Endothelial cell (in vitro differentiated cells): Measurements from ENCODE around the gene LDB3. TPM values are rescaled to one million over a fixed set of nuclear protein-coding genes. Genes with fewer than 3 reads are reported as not detected.

Experiments
- DNase-seq: peaks from one replicate; pipeline ENCODE4 v3.0.0; 2021; ENCODE audit warnings: low spot score
- H3K27ac Mint-ChIP-seq: one replicate; pipeline ENCODE4 v1.8.0; 2021; ENCODE audit warnings: mixed read lengths, inconsistent platforms; ENCODE audit not compliant: unreplicated experiment
- H3K27me3 Mint-ChIP-seq: one replicate; pipeline ENCODE4 v1.8.0; 2021; ENCODE audit warnings: mild to moderate bottlenecking, moderate library complexity, mixed read lengths, inconsistent platforms; ENCODE audit not compliant: unreplicated experiment
- H3K36me3 Mint-ChIP-seq: one replicate; pipeline ENCODE4 v1.8.0; 2021; ENCODE audit warnings: mild to moderate bottlenecking, low read depth, mixed read lengths, inconsistent platforms; ENCODE audit not compliant: unreplicated experiment
- H3K4me1 Mint-ChIP-seq: one replicate; pipeline ENCODE4 v1.8.0; 2021; ENCODE audit warnings: mild to moderate bottlenecking, mixed read lengths, inconsistent platforms; ENCODE audit not compliant: unreplicated experiment
- H3K4me3 Mint-ChIP-seq: one replicate; pipeline ENCODE4 v1.8.0; 2021; ENCODE audit warnings: mild to moderate bottlenecking, mixed read lengths, inconsistent platforms; ENCODE audit not compliant: unreplicated experiment
- H3K9me3 Mint-ChIP-seq: one replicate; pipeline ENCODE4 v1.8.0; 2021; ENCODE audit warnings: mixed read lengths, inconsistent platforms; ENCODE audit not compliant: unreplicated experiment
- CTCF ChIP-seq: fragments of 200-600 bp; sonication (generic); IDR thresholded peaks from one replicate; pipeline ENCODE4 v1.5.0; 2021; ENCODE audit warnings: antibody characterized with exemption; ENCODE audit not compliant: unreplicated experiment
- total RNA-seq: library from RNA; stranded (reverse); fragmentation: NEBNext Ultra II Directional; extraction: Animal tissue kit (Norgen Biotek cat#: 25700); gene quantifications from one replicate; pipeline ENCODE4 v1.2.1, GENCODE V29; 2021; ENCODE audit not compliant: unreplicated experiment

Gene LDB3
- total RNA-seq, 1 donor from 2014 or later = 0.36 TPM

GRCh38 chr10:86673216-86673826 is 5.0 kb downstream of the LDB3 start:
- no peak for TF ChIP-seq CTCF
- H3K9me3 Mint-ChIP-seq = no peaks in the 10 kb centered on the region
- H3K27ac Mint-ChIP-seq = no peak overlapping the region
- H3K4me1 Mint-ChIP-seq = peaks cover 7% of the 10 kb centered on the region
- H3K27me3 Mint-ChIP-seq = peaks cover 7% of the 10 kb centered on the region
- H3K4me3 Mint-ChIP-seq = no peak overlapping the region
- H3K36me3 Mint-ChIP-seq = no peaks in the 10 kb centered on the region
- DNase-seq = no peak

DNA sequence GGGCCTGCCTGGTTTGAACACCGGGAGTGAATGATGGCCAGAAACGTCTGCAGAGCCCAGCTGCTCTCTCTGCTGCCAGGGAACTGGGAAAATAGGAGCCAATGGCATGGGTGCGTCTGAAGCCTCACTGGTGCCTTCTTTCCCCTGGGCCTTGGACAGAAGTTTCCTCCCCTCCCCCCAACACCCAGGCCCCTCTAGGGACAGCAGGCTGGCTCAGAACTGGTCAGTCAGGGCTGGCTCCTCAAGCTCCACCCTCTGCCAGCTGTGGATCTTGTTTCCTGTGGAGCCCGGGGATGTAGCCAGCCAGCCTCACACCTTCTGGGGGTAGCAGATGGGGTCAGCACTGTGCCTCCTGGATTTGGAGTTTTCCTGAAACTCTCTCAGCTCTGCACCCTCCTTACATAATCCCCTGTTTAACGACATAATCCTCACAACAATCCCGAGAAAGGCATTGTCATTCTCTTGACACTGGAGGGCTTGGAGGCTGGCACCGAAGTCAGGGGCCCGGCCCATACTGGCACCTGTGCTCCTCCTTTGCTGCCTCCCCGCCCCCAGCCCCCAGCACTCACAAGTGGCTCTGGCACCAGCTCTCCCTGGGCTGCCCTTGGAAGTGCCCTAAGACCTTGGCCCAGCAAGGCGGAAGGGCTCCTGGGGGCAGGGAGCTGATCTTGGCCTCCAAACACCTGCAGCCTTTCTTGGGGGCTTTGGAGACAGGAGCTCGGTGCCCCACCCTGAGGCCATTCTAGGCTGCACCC is 5.7 kb downstream of the LDB3 start:
- TF ChIP-seq CTCF = no peak
- Mint-ChIP-seq H3K27ac (no peak overlapping the region), H3K27me3 (peaks cover 7% of the 10 kb centered on the region), H3K4me3 (no peak overlapping the region), H3K4me1 (peaks cover 7% of the 10 kb centered on the region), H3K9me3 (no peaks in the 10 kb centered on the region), H3K36me3 (no peaks in the 10 kb centered on the region)
- DNase-seq = no peak

DNA sequence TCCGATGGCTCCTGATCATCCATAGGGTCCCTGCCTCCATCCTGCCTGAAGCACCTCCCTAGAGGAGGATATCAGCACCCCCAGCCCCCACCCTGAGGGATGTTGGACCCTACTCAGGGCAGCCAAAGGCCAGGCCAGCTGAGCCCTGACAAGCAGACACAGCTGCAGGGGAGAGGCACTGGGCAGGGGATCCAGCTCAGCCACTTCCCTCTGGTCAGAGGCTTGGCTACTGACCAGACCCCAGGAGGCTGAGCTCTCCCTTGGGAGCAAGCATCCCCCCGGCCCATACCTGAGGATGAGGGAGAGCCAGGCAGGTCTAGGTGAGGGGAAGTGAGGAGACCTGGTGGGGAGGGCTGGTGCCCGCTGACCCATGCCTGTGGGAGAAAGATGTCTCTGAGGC is 6.6 kb downstream of the LDB3 start:
- H3K27me3 Mint-ChIP-seq = peaks cover 8% of the 10 kb centered on the region
- H3K4me3 Mint-ChIP-seq = no peak overlapping the region
- no peak for TF ChIP-seq CTCF
- no peaks in the 10 kb centered on the region for H3K36me3 Mint-ChIP-seq
- H3K4me1 Mint-ChIP-seq = peaks cover 7% of the 10 kb centered on the region
- no peak overlapping the region for H3K27ac Mint-ChIP-seq
- no peak for DNase-seq
- H3K9me3 Mint-ChIP-seq = no peaks in the 10 kb centered on the region

DNA sequence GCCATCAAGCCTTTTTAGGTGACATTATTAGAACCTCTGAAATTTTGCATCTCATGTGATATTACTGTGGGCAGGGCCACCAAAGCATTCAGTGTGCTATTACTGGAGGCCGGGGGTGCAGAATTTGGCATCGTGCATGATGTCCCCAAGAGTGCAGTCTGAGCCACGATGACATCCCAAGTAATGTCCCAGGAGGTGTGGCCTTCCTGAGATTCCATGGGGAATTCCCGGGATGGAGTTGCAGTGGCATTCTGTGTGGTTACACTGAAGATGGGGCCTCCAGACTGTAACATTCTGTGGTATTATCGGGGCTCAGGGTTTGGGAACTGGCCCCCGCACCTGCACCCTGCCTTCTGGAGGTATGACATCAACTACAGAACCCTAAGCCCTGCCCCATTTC is 9.1 kb downstream of the LDB3 start:
- no peak for DNase-seq
- Mint-ChIP-seq H3K9me3 (no peaks in the 10 kb centered on the region), H3K4me3 (no peak overlapping the region), H3K4me1 (peaks cover 7% of the 10 kb centered on the region), H3K27ac (no peak overlapping the region), H3K36me3 (no peaks in the 10 kb centered on the region), H3K27me3 (peaks cover 10% of the 10 kb centered on the region)
- no peak for TF ChIP-seq CTCF
